NB4 (cell line): ENCODE measurements around the gene PAK5.

Source experiments
- DNase-seq: peaks from one replicate; pipeline ENCODE4 v3.0.0; 2010; ENCODE audit warnings: low read depth
- H3K4me3 ChIP-seq: one replicate; pipeline ENCODE4 v1.5.1; 2011; ENCODE audit warnings: mild to moderate bottlenecking, low read depth, low read length, moderate library complexity
- CTCF ChIP-seq: IDR thresholded peaks from one replicate; pipeline ENCODE4 v1.5.1; 2012; ENCODE audit warnings: low read depth, low read length
- MYC ChIP-seq: IDR thresholded peaks from 2 replicates; pipeline ENCODE4 v1.6.1; 2011; ENCODE audit warnings: low read depth, low read length
- POLR2A ChIP-seq: IDR thresholded peaks from 2 replicates; pipeline ENCODE4 v1.6.1; 2011; ENCODE audit warnings: mild to moderate bottlenecking; ENCODE audit not compliant: insufficient read length; ENCODE audit errors: extremely low read depth
- TF ChIP-seq, protein P1 (sequence below): IDR thresholded peaks from 2 replicates; pipeline ENCODE4 v1.6.1; 2011; ENCODE audit warnings: low read depth, low read length

The PAK5 gene

GRCh38 chr20:9555781-9556180 lies 283.1 kb downstream of the PAK5 start:
- DNase-seq = no peak
- H3K4me3 ChIP-seq = no peak overlapping the region
- TF ChIP-seq CTCF (no peak), POLR2A (no peak), MYC (no peak)
- TF ChIP-seq, protein P1, sequence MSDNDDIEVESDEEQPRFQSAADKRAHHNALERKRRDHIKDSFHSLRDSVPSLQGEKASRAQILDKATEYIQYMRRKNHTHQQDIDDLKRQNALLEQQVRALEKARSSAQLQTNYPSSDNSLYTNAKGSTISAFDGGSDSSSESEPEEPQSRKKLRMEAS = no peak

- no peak for DNase-seq
- TF ChIP-seq CTCF (no peak), POLR2A (no peak), MYC (no peak)
- TF ChIP-seq, protein P1 = no peak
- H3K4me3 ChIP-seq = no peak overlapping the region
These were observed 286.9 kb downstream of the PAK5 start for GRCh38 chr20:9551808-9552550.

GRCh38 chr20:9550871-9551270 lies 288.0 kb downstream of the PAK5 start:
- no peak overlapping the region for H3K4me3 ChIP-seq
- no peak for DNase-seq

DNA sequence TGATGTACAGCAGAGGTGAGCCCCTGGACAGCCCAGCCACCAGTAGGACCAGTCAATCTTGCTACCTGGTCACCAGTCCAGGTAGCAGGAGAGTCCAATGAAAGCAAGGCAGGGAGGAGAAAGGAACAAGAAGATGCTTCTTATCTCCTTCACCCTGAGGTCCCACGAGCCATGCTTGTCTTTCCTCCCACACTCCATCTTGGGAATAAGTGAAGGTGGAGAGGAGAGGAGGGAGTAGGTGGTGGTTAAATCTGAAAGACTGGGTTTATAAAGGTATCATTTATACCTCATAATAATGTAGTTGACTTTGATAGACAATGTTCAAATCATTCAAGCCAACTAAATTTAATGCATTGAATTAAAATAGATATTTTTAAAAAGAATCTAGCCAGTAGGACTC lies 288.6 kb downstream of the PAK5 start:
- TF ChIP-seq CTCF (no peak), MYC (no peak), POLR2A (no peak)
- TF ChIP-seq, protein P1 = no peak
- DNase-seq = no peak
- no peak overlapping the region for H3K4me3 ChIP-seq

More at GRCh38 chr20:9550871-9551270, 288.0 kb downstream of the PAK5 start:
- no peak for TF ChIP-seq POLR2A

- no peak overlapping the region for H3K4me3 ChIP-seq
- DNase-seq = no peak
- TF ChIP-seq POLR2A (no peak), MYC (no peak), CTCF (no peak)
These were observed 295.7 kb downstream of the PAK5 start for GRCh38 chr20:9543214-9543613.

- no peak overlapping the region for H3K4me3 ChIP-seq
- no peak for DNase-seq
- no peak for TF ChIP-seq MYC
- TF ChIP-seq POLR2A = no peak
- TF ChIP-seq CTCF = no peak
- TF ChIP-seq, protein P1 = no peak
These were observed 303.4 kb downstream of the PAK5 start for GRCh38 chr20:9535449-9535848.
